IMR-90 (cell line): ENCODE data around the gene ACKR4. TPM values are rescaled to one million over a fixed set of nuclear protein-coding genes. Genes with fewer than 3 reads are reported as not detected.

ENCODE experiments used
- ATAC-seq: fragments of 200-7000 bp; cut with Tn5 transposase; 2 replicates; pipeline ENCODE4 v1.9.1; 2020; ENCODE audit warnings: low read depth, mild to moderate bottlenecking, moderate library complexity
- BruUV-seq: library from RNA; stranded (reverse); fragments of 400-500 nt; replicated peaks from 2 replicates; lab custom pipeline; 2021; lab: Mats Ljungman, UMichigan
- CTCF ChIA-PET: fragments of 300-600 bp; formaldehyde crosslinking; extraction: SDS; loops from one replicate; lab custom pipeline; 2021; ENCODE audit warnings: antibody characterized with exemption; lab: Yijun Ruan, JAX
- POLR2A ChIA-PET: fragments of 300-600 bp; sonication (Branson Sonifier 250); formaldehyde crosslinking; loops from one replicate; lab custom pipeline; 2022; ENCODE audit warnings: antibody characterized with exemption; ENCODE audit not compliant: unreplicated experiment; lab: Charles Lee
- DNase-seq: peaks from one replicate; pipeline ENCODE4 v3.0.0; 2013
- H2AFZ ChIP-seq: replicated peaks from 2 replicates; pipeline ENCODE3; 2013; ENCODE audit warnings: low read length, mild to moderate bottlenecking; ENCODE audit not compliant: poor library complexity
- H2AK5ac ChIP-seq: 2 replicates; pipeline ENCODE4 v1.6.1; 2013; ENCODE audit warnings: low read depth, low read length, inconsistent platforms
- H2AK9ac ChIP-seq: replicated peaks from 2 replicates; pipeline ENCODE3; 2013; ENCODE audit warnings: mild to moderate bottlenecking, low read depth, low read length, moderate library complexity; ENCODE audit not compliant: poor library complexity
- H2BK120ac ChIP-seq: 2 replicates; pipeline ENCODE4 v1.6.1; 2013; ENCODE audit warnings: low read depth, low read length, inconsistent platforms
- H2BK15ac ChIP-seq: 3 replicates; pipeline ENCODE4 v1.6.1; 2013; ENCODE audit warnings: low read depth, low read length, inconsistent platforms
- H2BK20ac ChIP-seq: 2 replicates; pipeline ENCODE4 v1.6.1; 2013; ENCODE audit warnings: low read depth, mild to moderate bottlenecking, inconsistent platforms, low read length, moderate library complexity
- H2BK5ac ChIP-seq: 2 replicates; pipeline ENCODE4 v1.6.1; 2013; ENCODE audit warnings: mild to moderate bottlenecking, low read depth, low read length, inconsistent platforms; ENCODE audit not compliant: poor library complexity, severe bottlenecking
- H3K14ac ChIP-seq: replicated peaks from 2 replicates; pipeline ENCODE4 v1.6.1; 2013; ENCODE audit warnings: low read depth, low read length, inconsistent platforms
- H3K18ac ChIP-seq: 2 replicates; pipeline ENCODE4 v1.6.1; 2013; ENCODE audit warnings: low read depth, low read length, control low read depth
- H3K23ac ChIP-seq: 2 replicates; pipeline ENCODE4 v1.6.1; 2013; ENCODE audit warnings: low read depth, low read length, inconsistent platforms
- H3K27ac ChIP-seq: 2 replicates; pipeline ENCODE4 v1.5.1; 2013; ENCODE audit warnings: mild to moderate bottlenecking, control low read depth, low read length; ENCODE audit not compliant: insufficient read depth
- H3K27me3 ChIP-seq: 2 replicates; pipeline ENCODE4 v1.6.1; 2013; ENCODE audit warnings: low read length; ENCODE audit not compliant: control insufficient read depth, insufficient read depth
- H3K36me3 ChIP-seq: 2 replicates; pipeline ENCODE4 v1.6.1; 2013; ENCODE audit warnings: low read length, mixed read lengths; ENCODE audit not compliant: control insufficient read depth, insufficient read depth
- H3K4ac ChIP-seq: 2 replicates; pipeline ENCODE4 v1.6.1; 2013; ENCODE audit warnings: low read depth, low read length, inconsistent platforms
- H3K4me1 ChIP-seq: 2 replicates; pipeline ENCODE4 v1.6.1; 2013; ENCODE audit warnings: low read length, mixed read lengths; ENCODE audit not compliant: control insufficient read depth, insufficient read depth
- H3K4me2 ChIP-seq: 2 replicates; pipeline ENCODE4 v1.6.1; 2013; ENCODE audit warnings: low read depth, mild to moderate bottlenecking, control low read depth, low read length, moderate library complexity
- H3K4me3 ChIP-seq: 2 replicates; pipeline ENCODE4 v1.5.1; 2013; ENCODE audit warnings: low read depth, mild to moderate bottlenecking, control low read depth, low read length, moderate library complexity; ENCODE audit not compliant: insufficient read depth
- H3K56ac ChIP-seq: 2 replicates; pipeline ENCODE4 v1.6.1; 2013; ENCODE audit warnings: low read length, inconsistent platforms; ENCODE audit not compliant: insufficient read depth; ENCODE audit errors: extremely low read depth
- H3K79me1 ChIP-seq, 2 experiments: 2 replicates each; pipeline ENCODE4 v1.6.1; 2013; ENCODE audit warnings: low read length in 2 of 2, inconsistent platforms in 1 of 2, low read depth in 1 of 2
- H3K9ac ChIP-seq: 2 replicates; pipeline ENCODE4 v1.6.1; 2013; ENCODE audit warnings: low read depth, low read length, control low read depth
- H3K9me1 ChIP-seq: 2 replicates; pipeline ENCODE4 v1.6.1; 2013; ENCODE audit warnings: low read length, inconsistent platforms; ENCODE audit not compliant: insufficient read depth
- H3K9me3 ChIP-seq: 2 replicates; pipeline ENCODE4 v1.6.1; 2013; ENCODE audit warnings: low read length; ENCODE audit not compliant: control insufficient read depth, insufficient read depth
- H4K20me1 ChIP-seq: 2 replicates; pipeline ENCODE4 v1.6.1; 2013; ENCODE audit warnings: low read length, inconsistent platforms; ENCODE audit not compliant: insufficient read depth
- H4K5ac ChIP-seq: 2 replicates; pipeline ENCODE4 v1.6.1; 2013; ENCODE audit warnings: mild to moderate bottlenecking, low read depth, low read length, control low read depth
- H4K8ac ChIP-seq, 2 experiments: 2 replicates each; pipeline ENCODE4 v1.6.1; 2013; ENCODE audit warnings: low read depth in 2 of 2, low read length in 2 of 2, control low read depth in 1 of 2, inconsistent platforms in 1 of 2
- H4K91ac ChIP-seq: 2 replicates; pipeline ENCODE4 v1.6.1; 2013; ENCODE audit warnings: low read depth, low read length, inconsistent platforms; ENCODE audit not compliant: insufficient read depth
- BHLHE40 ChIP-seq: fragments of 150-350 bp; IDR thresholded peaks from 2 replicates; pipeline ENCODE4 v1.6.1; 2016; ENCODE audit warnings: mild to moderate bottlenecking, low read depth, low read length
- ELK1 ChIP-seq: fragments of 150-350 bp; IDR thresholded peaks from 2 replicates; pipeline ENCODE4 v1.6.1; 2016; ENCODE audit warnings: low read depth, mild to moderate bottlenecking, low read length, moderate library complexity, borderline replicate concordance
- MXI1 ChIP-seq: IDR thresholded peaks from 2 replicates; pipeline ENCODE4 v1.6.1; 2012; ENCODE audit warnings: low read depth, mild to moderate bottlenecking, low read length, moderate library complexity, borderline replicate concordance
- WGBS, 2 experiments: methylation state at CpG; one replicate each; pipeline versions ENCODE4 v1.1.5 to v1.1.7; 2013; ENCODE audit warnings: missing lambda C conversion rate in 2 of 2; ENCODE audit not compliant: insufficient read length in 1 of 2; ENCODE audit errors: extremely low coverage in 2 of 2; 5-methylcytosine and 5-hydroxymethylcytosine counted together
- dilution Hi-C: fragments of 300-500 bp; cut with HindIII; formaldehyde crosslinking; loops from one replicate; pipeline ENCODE4 v1.14.3; 2018; ENCODE audit warnings: low sequenced_read_pairs; ENCODE audit not compliant: unreplicated experiment
- in situ Hi-C: fragments of 300-500 bp; cut with MboI; formaldehyde crosslinking; loops from 3 replicates; pipeline ENCODE4 v1.14.3; 2019; ENCODE audit warnings: low sequenced_read_pairs, inconsistent platforms, mixed read lengths
- intact Hi-C: fragments of 100-400 bp; cut with micrococcal nuclease; formaldehyde crosslinking; loops from 2 replicates; pipeline ENCODE4 v1.10.0; 2022
- polyA plus RNA-seq, 3 experiments: library from polyadenylated mRNA; depleted of rRNA; stranded (reverse); fragments of >200 nt; gene quantifications; 2 replicates each; pipeline ENCODE4 v1.2.3, GENCODE V29; 2012; ENCODE audit warnings: low replicate concordance in 1 of 3
- total RNA-seq: library from RNA; depleted of rRNA; stranded (reverse); fragments of >200 nt; gene quantifications from 2 replicates; pipeline ENCODE4 v1.2.3, GENCODE V29; 2012

Gene ACKR4
- total and polyA plus RNA-seq, 2 of the 4 experiments (the other 2 are of a cell fraction): 0.18 TPM; not detected in 1

GRCh38 chr3:132605374-132605792 lies 8.3 kb downstream of the ACKR4 start:
- BruUV-seq: no TSS peak
- in situ Hi-C loops: no loop called here
- Histone ChIP-seq H3K18ac (peak overlapping the region; percentile 95; the same call in 1 of the 2 replicates), H3K4me3 (no peak overlapping the region), H4K20me1 (no peaks in the 10 kb centered on the region), H2AK5ac (peak overlapping the region; percentile 33; the same call in 1 of the 2 replicates), H2AK9ac (no peak overlapping the region), H2AFZ (no peak overlapping the region), H4K8ac (peak overlapping the region; percentile 57 to 85), H3K4ac (peak overlapping the region; percentile 71; the same call in 1 of the 2 replicates), H2BK20ac (peak overlapping the region; percentile 15; the same call in 1 of the 2 replicates), H3K14ac (peak overlapping the region; percentile 69), H3K27me3 (no peaks in the 10 kb centered on the region), H3K23ac (peak overlapping the region; percentile 19; the same call in 1 of the 2 replicates), H3K4me2 (peak overlapping the region; percentile 60; the same call in 1 of the 2 replicates), H3K4me1 (peaks cover 15% of the 10 kb centered on the region), H3K79me1 (peaks cover 0 to 9% of the 10 kb centered on the region in 2 experiments; a peak in 1 of 4 replicates), H4K91ac (peak overlapping the region; percentile 69), H2BK120ac (peak overlapping the region; percentile 74), H3K9me1 (peaks cover 6% of the 10 kb centered on the region; the same call in 1 of the 2 replicates), H3K36me3 (peaks cover 4% of the 10 kb centered on the region; the same call in 1 of the 2 replicates), H3K27ac (peak overlapping the region; percentile 51), H3K9ac (no peak overlapping the region), H3K56ac (peak overlapping the region; percentile 81; the same call in 1 of the 2 replicates), H3K9me3 (no peaks in the 10 kb centered on the region), H2BK5ac (peak overlapping the region; percentile 95), H4K5ac (peak overlapping the region; percentile 88; the same call in 1 of the 2 replicates), H2BK15ac (peak overlapping the region; percentile 32; the same call in 1 of the 3 replicates)
- no peak for TF ChIP-seq ELK1
- TF ChIP-seq BHLHE40: no peak
- no peak for TF ChIP-seq MXI1
- CTCF ChIA-PET: no interaction called here
- DNase-seq: peak; percentile 23
- peak; percentile 45 for ATAC-seq
- dilution Hi-C loops: no loop called here
- WGBS, 2 experiments: 100% methylated on average over 1 of the region's 2 CpGs; no CpG with 5 or more reads in 1 of the 2 experiments
- intact Hi-C loops: loop anchor here (2.0 kb wide), 1 partner anchor 31 kb away; no protein-coding TSS in a partner anchor
- POLR2A ChIA-PET: no interaction called here
